COLO668 (cell line): ENCODE results near the gene OPRL1.

Experiments
- DNase-seq: peaks from one replicate; lab custom pipeline; 2025; ENCODE audit not compliant: unreplicated experiment; lab: John Stamatoyannopoulos, UW

OPRL1 gene

GRCh38 chr20:64070244-64070993 is 9.5 kb upstream of the OPRL1 start:
- no peak for DNase-seq

DNA sequence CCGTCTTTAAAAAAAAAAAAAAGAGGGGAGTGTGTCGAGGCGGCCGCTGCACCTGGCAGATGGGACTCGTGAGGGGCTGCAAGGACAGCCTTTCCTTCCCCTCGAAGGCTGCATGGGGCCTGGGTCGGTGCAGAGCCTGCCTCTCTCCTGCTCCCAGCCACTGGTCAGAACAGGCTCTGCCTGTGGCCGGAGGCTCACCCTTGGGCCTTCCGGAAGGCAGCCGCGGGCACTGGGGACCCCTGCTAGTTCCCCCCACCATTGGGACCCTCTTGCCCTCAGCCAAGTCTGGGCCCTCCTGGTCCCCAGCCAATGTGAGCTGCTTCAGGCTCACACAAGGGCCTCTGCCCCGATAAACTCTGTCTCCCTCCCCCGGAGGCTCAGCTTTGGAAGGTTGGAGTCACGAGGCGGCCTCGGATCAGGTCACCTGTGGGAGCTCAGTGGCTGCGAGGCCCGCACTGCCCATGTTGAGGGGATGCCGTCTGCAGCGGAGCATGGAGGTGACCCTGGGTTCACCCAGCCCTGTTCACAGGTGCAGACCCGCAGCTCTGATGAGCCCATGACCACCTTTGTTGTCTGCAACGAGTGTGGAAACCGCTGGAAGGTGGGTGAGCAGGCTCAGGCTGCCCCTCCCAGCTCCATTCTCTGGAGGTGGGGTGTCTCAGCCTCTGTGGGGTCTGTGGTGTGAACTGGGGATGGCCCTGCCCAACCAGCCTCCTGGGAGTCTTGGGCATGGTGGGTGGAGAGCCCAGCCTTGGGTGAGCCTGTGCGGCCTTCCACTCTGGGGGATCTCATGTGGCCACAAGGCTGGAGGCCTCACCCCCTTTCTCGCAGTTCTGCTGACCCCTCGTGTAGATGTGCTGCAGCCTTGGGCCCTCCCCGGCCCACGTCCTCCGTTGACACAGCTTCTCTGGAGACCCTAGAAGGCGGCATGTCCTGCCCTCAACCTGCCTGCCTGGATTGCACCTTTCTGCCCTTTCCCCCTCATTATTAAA is 8.2 kb upstream of the OPRL1 start:
- DNase-seq = no peak

GRCh38 chr20:64072498-64073063 is 7.3 kb upstream of the OPRL1 start:
- no peak for DNase-seq

GRCh38 chr20:64073476-64074183 is 6.3 kb upstream of the OPRL1 start:
- no peak for DNase-seq

DNA sequence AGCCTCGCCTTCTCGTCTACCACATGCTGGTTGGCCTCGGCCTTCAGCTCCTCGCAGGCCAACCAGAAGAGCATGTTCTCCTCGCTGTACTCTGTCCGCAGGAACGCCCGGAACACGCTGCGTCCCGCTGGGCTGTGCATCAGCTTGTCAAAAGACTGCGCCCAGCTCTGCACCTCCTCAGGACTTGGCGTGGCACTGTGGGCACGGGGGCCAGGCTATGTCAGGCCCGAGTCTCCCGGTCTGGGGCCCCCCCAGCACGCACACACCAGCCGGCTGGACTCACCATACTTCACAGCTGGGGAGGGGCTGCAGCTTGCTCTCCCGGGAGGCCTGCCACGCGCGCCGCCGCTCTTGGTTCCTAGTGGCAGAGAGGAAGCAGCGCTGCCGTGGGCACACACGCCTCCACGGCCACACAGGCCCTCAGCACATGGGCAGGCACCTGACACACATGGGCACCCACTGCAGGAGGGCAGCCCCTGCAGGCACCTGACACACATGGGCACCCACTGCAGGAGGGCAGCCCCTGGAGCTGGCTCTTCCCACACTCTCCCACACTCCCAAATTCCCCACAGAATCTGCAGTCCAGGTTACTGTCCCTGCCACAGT is 5.6 kb upstream of the OPRL1 start:
- no peak for DNase-seq

DNA sequence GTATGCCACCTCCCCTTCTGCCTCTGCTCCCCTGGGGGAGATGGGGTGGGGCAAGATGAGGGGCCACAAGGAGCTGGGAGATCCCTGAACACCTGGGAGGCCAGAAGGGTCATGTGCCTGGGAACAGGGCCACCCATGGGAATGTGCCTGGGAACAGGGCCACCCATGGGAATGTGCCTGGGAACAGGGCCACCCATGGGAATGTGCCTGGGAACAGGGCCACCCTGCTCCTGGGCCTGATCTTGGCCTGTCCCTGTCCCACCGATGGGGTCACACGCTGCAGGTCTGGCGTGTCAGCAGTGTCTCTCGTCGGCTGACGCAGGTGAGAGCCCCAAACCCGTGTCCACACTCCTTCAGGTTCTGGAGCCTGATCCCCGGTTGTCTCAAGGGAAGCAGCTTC is 4.9 kb upstream of the OPRL1 start:
- DNase-seq = no peak

DNA sequence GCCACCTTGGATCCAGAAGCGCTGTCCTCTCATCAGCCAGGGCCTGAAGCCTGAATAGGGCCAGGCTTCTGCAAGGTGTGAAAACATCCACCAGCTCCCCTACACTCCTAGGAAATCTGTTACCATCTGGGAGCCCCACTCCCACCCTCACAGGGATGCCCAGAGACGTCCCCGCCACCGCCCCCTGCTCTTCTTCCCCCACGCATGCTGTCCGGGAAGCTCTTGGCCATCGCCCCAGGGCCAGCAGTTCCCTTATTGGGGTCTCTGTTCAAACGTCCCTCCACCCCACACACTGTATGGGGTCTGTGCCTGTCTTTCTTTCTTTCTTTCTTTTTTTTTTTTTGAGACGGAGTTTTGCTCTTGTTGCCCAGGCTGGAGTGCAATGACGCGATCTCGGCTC is 4.3 kb upstream of the OPRL1 start:
- DNase-seq = no peak

GRCh38 chr20:64076061-64076997 is 3.6 kb upstream of the OPRL1 start:
- no peak for DNase-seq

DNA sequence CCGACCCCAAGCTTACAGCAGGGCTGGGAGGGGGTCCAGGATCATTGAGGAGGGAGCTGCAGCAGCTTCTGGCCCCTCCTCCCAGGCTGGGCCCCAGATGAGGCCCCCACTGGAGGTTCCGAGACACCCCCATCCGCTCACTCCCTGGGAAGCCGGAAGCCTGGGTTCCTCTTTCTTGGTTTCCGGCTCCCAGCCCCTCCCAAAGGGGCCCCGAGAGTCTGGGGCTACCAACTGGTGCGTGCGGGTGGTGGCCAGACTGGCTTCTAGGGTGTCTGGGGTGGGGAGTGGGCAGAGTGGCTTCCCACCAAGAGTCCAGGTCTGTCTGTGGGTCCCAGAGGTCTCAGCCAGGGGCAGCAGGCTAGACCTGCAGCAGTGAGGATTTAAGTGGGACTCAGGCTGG is 2.8 kb upstream of the OPRL1 start:
- DNase-seq = no peak

GRCh38 chr20:64077541-64077875 is 2.4 kb upstream of the OPRL1 start:
- no peak for DNase-seq

DNA sequence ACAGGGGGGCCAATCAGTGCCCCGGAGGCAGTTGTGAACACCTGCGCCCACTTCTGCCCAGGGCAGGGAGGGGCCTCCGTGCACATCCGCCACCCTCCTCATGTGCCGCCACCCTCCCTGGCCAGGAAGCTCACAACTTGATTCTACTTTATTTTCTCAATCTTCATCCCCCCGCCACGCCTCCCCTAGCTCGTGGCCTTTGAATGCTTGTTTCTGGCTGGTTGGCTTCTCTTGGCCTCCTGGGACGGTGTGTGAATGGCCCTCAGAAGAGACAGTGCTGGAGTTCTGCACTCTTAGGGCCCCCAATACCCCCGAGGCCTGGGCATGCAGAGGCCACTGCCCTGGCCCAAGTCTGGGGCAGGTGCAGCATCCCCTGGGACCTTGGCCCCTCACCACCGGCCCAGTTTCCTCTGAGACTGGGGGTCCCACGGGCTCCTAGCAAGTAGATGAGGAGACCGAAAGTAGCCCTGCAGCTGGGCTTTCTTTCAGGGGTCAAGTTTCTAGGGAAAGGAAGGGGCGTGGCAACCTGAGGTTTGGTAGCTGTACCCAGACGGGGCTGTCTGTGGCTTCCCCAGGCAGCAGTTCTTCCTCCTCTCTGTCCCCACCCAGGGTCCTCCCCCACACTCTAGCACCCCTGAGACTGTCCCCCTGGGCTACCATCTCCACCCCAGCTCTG is 1.9 kb upstream of the OPRL1 start:
- DNase-seq = no peak

DNA sequence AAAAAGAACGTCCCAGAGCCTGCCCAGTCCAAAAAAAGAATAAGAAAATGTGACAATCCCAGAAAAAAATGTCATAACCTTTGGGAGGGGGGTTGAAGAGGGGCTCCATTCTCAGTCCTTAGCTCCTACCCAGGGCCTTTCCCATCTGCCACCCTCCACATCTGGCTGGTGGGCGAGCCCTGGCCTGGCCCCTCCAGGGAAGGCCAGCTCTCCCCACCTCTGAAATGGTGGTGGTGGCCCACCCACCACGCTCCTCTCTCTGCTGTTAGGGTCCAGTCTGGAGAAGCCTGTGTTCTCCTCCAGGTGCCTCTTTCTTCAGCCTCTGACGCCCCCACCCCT is 979 bp upstream of the OPRL1 start:
- no peak for DNase-seq

DNA sequence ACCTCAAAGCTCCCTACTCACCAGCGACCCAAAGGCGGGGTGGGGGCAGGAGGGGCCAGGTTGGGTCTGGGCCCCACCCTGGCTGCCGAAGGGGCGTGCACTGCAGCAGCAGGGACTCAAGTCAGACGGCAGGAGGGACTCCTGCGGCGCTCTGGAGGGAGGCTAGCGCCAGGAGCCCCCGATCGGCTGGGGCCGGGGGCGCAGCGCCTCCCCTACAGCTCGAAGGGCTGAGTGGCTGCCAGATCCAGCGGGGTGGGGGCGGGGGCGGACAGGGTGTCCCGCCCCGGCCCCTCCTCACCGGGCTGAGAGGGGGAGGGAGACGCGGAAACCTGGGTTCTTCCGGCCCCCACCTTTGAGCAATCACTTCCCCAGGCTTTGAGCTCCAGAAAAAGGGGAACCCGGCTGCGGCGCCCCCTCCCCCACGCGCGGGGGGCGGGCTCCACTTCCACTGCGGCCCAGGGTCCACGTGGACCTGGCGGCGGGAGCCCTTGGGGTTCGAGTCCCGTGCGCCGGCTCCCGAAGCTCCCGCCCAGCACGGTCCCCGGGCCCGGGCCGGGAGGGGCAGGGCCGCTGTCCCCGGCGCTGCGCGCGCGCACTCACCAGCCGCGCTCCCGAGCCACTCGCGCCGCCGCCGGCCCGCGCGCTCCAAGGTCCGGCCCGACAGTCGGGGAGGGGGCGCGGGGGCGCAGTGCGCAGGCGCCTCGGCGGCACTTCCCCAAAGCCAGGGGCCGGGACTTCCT is 439 bp upstream of the OPRL1 start, which contains the start of gene RGS19:
Gene RGS19, minus strand, starts transcription at position 246 of the 740 bp plus-strand sequence. CDS start 2,632 bp downstream, outside the sequence.
- peak; percentile 46 for DNase-seq

GRCh38 chr20:64080813-64081623 is 1.1 kb downstream of the OPRL1 start:
- DNase-seq = no peak

GRCh38 chr20:64081624-64081964 is 1.7 kb downstream of the OPRL1 start:
- no peak for DNase-seq

DNA sequence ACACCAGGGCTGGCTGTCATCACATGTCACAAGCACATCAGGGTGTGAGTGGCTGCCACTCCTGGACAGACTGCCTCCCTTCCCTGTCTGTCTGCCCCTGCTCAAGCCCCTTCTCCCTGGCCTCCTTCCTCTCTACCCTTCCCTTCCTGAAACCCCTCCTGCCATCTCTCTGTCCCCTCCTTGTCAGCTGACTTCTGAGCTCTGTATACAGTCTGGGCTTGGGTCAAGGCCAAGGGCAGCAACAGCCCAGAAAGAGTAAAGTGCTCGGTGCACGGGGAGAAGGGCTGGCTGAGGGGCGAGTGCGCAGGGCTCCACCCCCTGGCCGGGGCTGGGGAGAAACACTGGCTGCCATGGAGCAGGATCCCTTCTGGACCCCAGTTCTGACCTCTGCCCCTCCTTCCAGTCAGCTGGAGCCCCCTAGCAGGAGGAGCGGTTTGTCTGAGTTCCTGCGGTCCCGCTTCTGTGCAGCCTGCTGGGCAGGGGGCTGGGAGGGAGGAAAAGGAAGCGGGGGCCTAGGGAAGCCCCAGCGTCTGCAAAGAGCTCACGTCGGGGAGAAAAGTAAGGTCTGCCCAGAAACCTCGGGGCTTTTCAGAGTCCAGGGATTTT is 2.3 kb downstream of the OPRL1 start:
- no peak for DNase-seq

- no peak for DNase-seq
Observed at GRCh38 chr20:64082820-64083377, 3.0 kb downstream of the OPRL1 start.
